Ishikawa (cell line): ENCODE measurements around the gene RSPH9.

Source experiments
- CEBPB ChIP-seq: IDR thresholded peaks from 2 replicates; pipeline ENCODE4 v1.6.1; 2012
- CREB1 ChIP-seq: IDR thresholded peaks from 2 replicates; pipeline ENCODE4 v1.6.1; 2012; ENCODE audit warnings: low read depth
- EGR1 ChIP-seq: IDR thresholded peaks from 2 replicates; pipeline ENCODE4 v1.6.1; 2012
- EP300 ChIP-seq: IDR thresholded peaks from 2 replicates; pipeline ENCODE4 v1.6.1; 2012; ENCODE audit warnings: borderline replicate concordance
- FOXM1 ChIP-seq: IDR thresholded peaks from 2 replicates; pipeline ENCODE4 v1.6.1; 2012; ENCODE audit warnings: low read depth, borderline replicate concordance
- NFIC ChIP-seq: IDR thresholded peaks from 2 replicates; pipeline ENCODE4 v1.6.1; 2012
- RAD21 ChIP-seq: IDR thresholded peaks from 2 replicates; pipeline ENCODE4 v1.6.1; 2012; ENCODE audit warnings: low read depth
- TAF1 ChIP-seq: IDR thresholded peaks from 2 replicates; pipeline ENCODE4 v1.6.1; 2012; ENCODE audit warnings: low read depth, mild to moderate bottlenecking
- TCF12 ChIP-seq: IDR thresholded peaks from 2 replicates; pipeline ENCODE4 v1.6.1; 2012; ENCODE audit warnings: low read depth
- TEAD4 ChIP-seq: IDR thresholded peaks from 2 replicates; pipeline ENCODE4 v1.6.1; 2012
- USF1 ChIP-seq: IDR thresholded peaks from 2 replicates; pipeline ENCODE4 v1.6.1; 2012
- YY1 ChIP-seq: IDR thresholded peaks from 2 replicates; pipeline ENCODE4 v1.6.1; 2012; ENCODE audit warnings: low read depth
- ZBTB7A ChIP-seq: IDR thresholded peaks from 2 replicates; pipeline ENCODE4 v1.6.1; 2012; ENCODE audit warnings: low read depth
- TF ChIP-seq, protein P1 (sequence below): IDR thresholded peaks from 2 replicates; pipeline ENCODE4 v1.6.1; 2012; ENCODE audit warnings: low read depth, mild to moderate bottlenecking
- TF ChIP-seq, protein P2 (sequence below): IDR thresholded peaks from 2 replicates; pipeline ENCODE4 v1.6.1; 2012

The RSPH9 gene

DNA sequence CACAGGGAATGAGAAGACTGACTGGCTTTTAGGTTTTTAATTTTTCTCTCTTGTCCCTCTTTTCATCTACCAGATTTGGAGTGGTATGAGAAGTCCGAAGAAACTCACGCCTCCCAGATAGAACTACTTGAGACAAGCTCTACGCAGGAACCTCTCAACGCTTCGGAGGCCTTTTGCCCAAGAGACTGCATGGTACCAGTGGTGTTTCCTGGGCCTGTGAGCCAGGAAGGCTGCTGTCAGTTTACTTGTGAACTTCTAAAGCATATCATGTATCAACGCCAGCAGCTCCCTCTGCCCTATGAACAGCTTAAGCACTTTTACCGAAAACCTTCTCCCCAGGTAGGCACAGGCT, 8.6 kb upstream of the RSPH9 start:
- TF ChIP-seq YY1 (no peak), CEBPB (no peak), EGR1 (no peak), CREB1 (no peak), EP300 (no peak), FOXM1 (no peak), TEAD4 (no peak), TCF12 (no peak), NFIC (no peak), ZBTB7A (no peak), USF1 (no peak), RAD21 (no peak), TAF1 (no peak)
- TF ChIP-seq, protein P1, sequence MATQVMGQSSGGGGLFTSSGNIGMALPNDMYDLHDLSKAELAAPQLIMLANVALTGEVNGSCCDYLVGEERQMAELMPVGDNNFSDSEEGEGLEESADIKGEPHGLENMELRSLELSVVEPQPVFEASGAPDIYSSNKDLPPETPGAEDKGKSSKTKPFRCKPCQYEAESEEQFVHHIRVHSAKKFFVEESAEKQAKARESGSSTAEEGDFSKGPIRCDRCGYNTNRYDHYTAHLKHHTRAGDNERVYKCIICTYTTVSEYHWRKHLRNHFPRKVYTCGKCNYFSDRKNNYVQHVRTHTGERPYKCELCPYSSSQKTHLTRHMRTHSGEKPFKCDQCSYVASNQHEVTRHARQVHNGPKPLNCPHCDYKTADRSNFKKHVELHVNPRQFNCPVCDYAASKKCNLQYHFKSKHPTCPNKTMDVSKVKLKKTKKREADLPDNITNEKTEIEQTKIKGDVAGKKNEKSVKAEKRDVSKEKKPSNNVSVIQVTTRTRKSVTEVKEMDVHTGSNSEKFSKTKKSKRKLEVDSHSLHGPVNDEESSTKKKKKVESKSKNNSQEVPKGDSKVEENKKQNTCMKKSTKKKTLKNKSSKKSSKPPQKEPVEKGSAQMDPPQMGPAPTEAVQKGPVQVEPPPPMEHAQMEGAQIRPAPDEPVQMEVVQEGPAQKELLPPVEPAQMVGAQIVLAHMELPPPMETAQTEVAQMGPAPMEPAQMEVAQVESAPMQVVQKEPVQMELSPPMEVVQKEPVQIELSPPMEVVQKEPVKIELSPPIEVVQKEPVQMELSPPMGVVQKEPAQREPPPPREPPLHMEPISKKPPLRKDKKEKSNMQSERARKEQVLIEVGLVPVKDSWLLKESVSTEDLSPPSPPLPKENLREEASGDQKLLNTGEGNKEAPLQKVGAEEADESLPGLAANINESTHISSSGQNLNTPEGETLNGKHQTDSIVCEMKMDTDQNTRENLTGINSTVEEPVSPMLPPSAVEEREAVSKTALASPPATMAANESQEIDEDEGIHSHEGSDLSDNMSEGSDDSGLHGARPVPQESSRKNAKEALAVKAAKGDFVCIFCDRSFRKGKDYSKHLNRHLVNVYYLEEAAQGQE, result no peak
- TF ChIP-seq, protein P2, sequence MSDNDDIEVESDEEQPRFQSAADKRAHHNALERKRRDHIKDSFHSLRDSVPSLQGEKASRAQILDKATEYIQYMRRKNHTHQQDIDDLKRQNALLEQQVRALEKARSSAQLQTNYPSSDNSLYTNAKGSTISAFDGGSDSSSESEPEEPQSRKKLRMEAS, result no peak

DNA sequence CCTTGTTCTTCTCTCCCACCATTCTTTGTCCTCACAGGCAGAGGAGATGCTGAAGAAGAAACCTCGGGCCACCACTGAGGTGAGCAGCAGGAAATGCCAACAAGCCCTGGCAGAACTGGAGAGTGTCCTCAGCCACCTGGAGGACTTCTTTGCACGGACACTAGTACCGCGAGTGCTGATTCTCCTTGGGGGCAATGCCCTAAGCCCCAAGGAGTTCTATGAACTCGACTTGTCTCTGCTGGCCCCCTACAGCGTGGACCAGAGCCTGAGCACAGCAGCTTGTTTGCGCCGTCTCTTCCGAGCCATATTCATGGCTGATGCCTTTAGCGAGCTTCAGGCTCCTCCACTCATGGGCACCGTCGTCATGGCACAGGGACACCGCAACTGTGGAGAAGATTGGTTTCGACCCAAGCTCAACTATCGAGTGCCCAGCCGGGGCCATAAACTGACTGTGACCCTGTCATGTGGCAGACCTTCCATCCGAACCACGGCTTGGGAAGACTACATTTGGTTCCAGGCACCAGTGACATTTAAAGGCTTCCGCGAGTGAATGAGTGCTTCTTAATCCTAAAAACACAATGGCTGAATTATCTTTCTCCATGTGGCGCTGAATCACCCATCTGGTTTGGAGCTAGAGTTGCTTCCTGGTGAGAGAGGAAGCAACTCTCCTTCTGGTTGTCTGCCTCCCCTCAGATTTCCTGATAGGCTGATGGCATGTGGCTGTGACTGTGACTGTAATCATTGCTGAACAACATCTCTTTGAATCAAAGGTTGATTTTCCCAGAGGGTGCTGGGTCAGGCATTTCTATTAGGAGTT, 4.6 kb upstream of the RSPH9 start:
- TF ChIP-seq TEAD4 (no peak), USF1 (no peak), FOXM1 (no peak), EGR1 (no peak), CEBPB (no peak), TCF12 (no peak), NFIC (no peak), RAD21 (no peak), TAF1 (no peak), CREB1 (no peak), YY1 (no peak)
- TF ChIP-seq, protein P1, result no peak

DNA sequence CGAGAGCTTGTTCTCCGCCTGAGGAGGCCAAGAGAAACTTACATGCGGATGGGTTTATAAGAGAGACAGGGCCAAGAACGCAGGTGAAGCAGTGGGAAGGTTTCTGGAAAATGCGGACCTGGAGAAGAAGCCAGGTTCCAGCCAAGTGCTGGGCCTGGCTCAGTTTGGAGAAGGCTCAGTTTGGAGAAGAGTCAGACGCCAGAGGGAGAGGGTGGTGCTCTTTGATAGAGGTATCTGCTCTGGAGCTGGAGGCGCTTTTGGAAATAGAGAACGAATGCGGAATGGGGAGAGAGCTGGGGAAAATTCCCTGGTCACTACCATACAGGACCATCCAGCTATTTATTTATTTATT, 753 bp downstream of the RSPH9 start:
- TF ChIP-seq TAF1 (no peak), CREB1 (no peak), USF1 (no peak), FOXM1 (no peak), TCF12 (no peak), NFIC (no peak), EP300 (no peak), YY1 (no peak), EGR1 (no peak), TEAD4 (no peak), CEBPB (no peak), ZBTB7A (no peak), RAD21 (no peak)
- TF ChIP-seq, protein P2, result no peak
- TF ChIP-seq, protein P1, result no peak
